KMS-11 (cell line): Measurements from ENCODE around the gene PFKFB1.

Source experiments
- H2AFZ ChIP-seq: fragments of 200-600 bp; sonication (generic); 2 replicates; pipeline ENCODE4 v1.6.1; 2016; ENCODE audit warnings: antibody characterized with exemption, mixed run types, low read depth
- H3K27ac ChIP-seq: fragments of 200-600 bp; sonication (generic); 2 replicates; pipeline ENCODE4 v1.6.1; 2016; ENCODE audit warnings: mild to moderate bottlenecking, mixed run types
- H3K27me3 ChIP-seq: fragments of 200-600 bp; sonication (generic); 2 replicates; pipeline ENCODE4 v1.6.1; 2017; ENCODE audit warnings: mild to moderate bottlenecking, low read depth, mixed run types, moderate library complexity; ENCODE audit not compliant: insufficient read depth
- H3K36me3 ChIP-seq: fragments of 200-600 bp; sonication (generic); 2 replicates; pipeline ENCODE4 v1.6.1; 2017; ENCODE audit warnings: mild to moderate bottlenecking, mixed run types; ENCODE audit not compliant: insufficient read depth
- H3K4me1 ChIP-seq: fragments of 200-600 bp; sonication (generic); 2 replicates; pipeline ENCODE4 v1.6.1; 2016; ENCODE audit warnings: mild to moderate bottlenecking, low read depth, mixed run types; ENCODE audit not compliant: poor library complexity, severe bottlenecking
- H3K4me2 ChIP-seq: fragments of 200-600 bp; sonication (generic); 2 replicates; pipeline ENCODE4 v1.7.0; 2016; ENCODE audit warnings: mild to moderate bottlenecking, mixed run types
- H3K4me3 ChIP-seq: fragments of 200-600 bp; sonication (generic); IDR thresholded peaks from 2 replicates; pipeline ENCODE4 v1.6.1; 2017; ENCODE audit warnings: low read depth, low read length, mixed read lengths; ENCODE audit not compliant: insufficient read depth
- H3K79me2 ChIP-seq: fragments of 200-600 bp; sonication (generic); 2 replicates; pipeline ENCODE4 v1.6.1; 2016; ENCODE audit warnings: low read depth, mixed run types; ENCODE audit not compliant: insufficient read depth
- H3K9ac ChIP-seq: fragments of 200-600 bp; sonication (generic); 2 replicates; pipeline ENCODE4 v1.6.1; 2016; ENCODE audit warnings: mild to moderate bottlenecking, mixed run types
- H4K20me1 ChIP-seq: fragments of 200-600 bp; sonication (generic); 2 replicates; pipeline ENCODE4 v1.6.1; 2016; ENCODE audit warnings: mild to moderate bottlenecking, mixed run types; ENCODE audit not compliant: insufficient read depth
- CTCF ChIP-seq: fragments of 200-600 bp; sonication (generic); conservative IDR thresholded peaks from 2 replicates; pipeline ENCODE4 v1.6.1; 2017; ENCODE audit warnings: low read depth, mild to moderate bottlenecking, antibody characterized with exemption, low read length, moderate library complexity, mixed read lengths

PFKFB1 gene

GRCh38 chrX:54994099-54994498 lies at the start of gene PFKFB1:
Gene PFKFB1 (minus strand): TSS chrX:54994188. CDS start chrX:54994007, 181 bp downstream.
- Histone ChIP-seq H3K4me2 (no peak within 1 kb of the TSS), H3K36me3 (no peaks in the 10 kb centered on the region)

GRCh38 chrX:55041514-55041913 lies 47.5 kb upstream of the PFKFB1 start:
- TF ChIP-seq CTCF: no peak
- no peak overlapping the region for H3K4me3 ChIP-seq
- H3K27me3 ChIP-seq: no peaks in the 10 kb centered on the region
- no peak overlapping the region for H3K27ac ChIP-seq
- no peak overlapping the region for H3K4me2 ChIP-seq
- no peaks in the 10 kb centered on the region for H3K79me2 ChIP-seq
- H4K20me1 ChIP-seq: no peaks in the 10 kb centered on the region
- no peak overlapping the region for H3K9ac ChIP-seq
- H2AFZ ChIP-seq: no peak overlapping the region
- no peaks in the 10 kb centered on the region for H3K4me1 ChIP-seq
- H3K36me3 ChIP-seq: no peaks in the 10 kb centered on the region

More at GRCh38 chrX:54994099-54994498, at the start of gene PFKFB1:
- Histone ChIP-seq H3K4me3 (no peak within 1 kb of the TSS), H3K9ac (no peak within 1 kb of the TSS), H4K20me1 (no peaks in the 10 kb centered on the region), H3K4me1 (peaks cover 2% of the 10 kb centered on the region), H2AFZ (no peak within 1 kb of the TSS), H3K27ac (no peak within 1 kb of the TSS), H3K79me2 (no peaks in the 10 kb centered on the region), H3K27me3 (no peaks in the 10 kb centered on the region)
- TF ChIP-seq CTCF: no peak

- no peak overlapping the region for H3K9ac ChIP-seq
- no peaks in the 10 kb centered on the region for H3K36me3 ChIP-seq
- no peaks in the 10 kb centered on the region for H4K20me1 ChIP-seq
- TF ChIP-seq CTCF: no peak
- H2AFZ ChIP-seq: no peak overlapping the region
- H3K79me2 ChIP-seq: no peaks in the 10 kb centered on the region
- no peaks in the 10 kb centered on the region for H3K27me3 ChIP-seq
- no peaks in the 10 kb centered on the region for H3K4me1 ChIP-seq
- no peak overlapping the region for H3K4me3 ChIP-seq
- no peak overlapping the region for H3K27ac ChIP-seq
- H3K4me2 ChIP-seq: no peak overlapping the region
These were observed 45.5 kb upstream of the PFKFB1 start for GRCh38 chrX:55039471-55039870.

- Histone ChIP-seq H4K20me1 (no peaks in the 10 kb centered on the region), H3K4me2 (no peak overlapping the region), H3K9ac (no peak overlapping the region)
These were observed 39.4 kb upstream of the PFKFB1 start for GRCh38 chrX:55033429-55033828.

More at GRCh38 chrX:55033429-55033828, 39.4 kb upstream of the PFKFB1 start:
- Histone ChIP-seq H3K4me3 (no peak overlapping the region), H2AFZ (no peak overlapping the region), H3K79me2 (no peaks in the 10 kb centered on the region), H3K27ac (no peak overlapping the region), H3K4me1 (no peaks in the 10 kb centered on the region), H3K27me3 (no peaks in the 10 kb centered on the region), H3K36me3 (no peaks in the 10 kb centered on the region)
- TF ChIP-seq CTCF: no peak
